Globus pallidus (tissue), 1 donor: ENCODE measurements around the gene PSME3IP1.
A peak's percentile ranks its signal among the peaks of the same experiment; 100 is the strongest.

Experiments used
- DNase-seq: peaks from one replicate; pipeline ENCODE4 v3.0.0-alpha.2; 2015; ENCODE audit warnings: low spot score

PSME3IP1 gene

GRCh38 chr16:57167538-57167937 lies 18.3 kb downstream of the PSME3IP1 start:
- DNase-seq, result no peak

GRCh38 chr16:57166951-57167350 lies 18.9 kb downstream of the PSME3IP1 start:
- DNase-seq, result peak; percentile 55

GRCh38 chr16:57166451-57166850 lies 19.4 kb downstream of the PSME3IP1 start:
- DNase-seq, result peak; percentile 14

- DNase-seq, result peak; percentile 51
Observed at GRCh38 chr16:57165938-57166337, 19.9 kb downstream of the PSME3IP1 start.

GRCh38 chr16:57165483-57165882 lies 20.4 kb downstream of the PSME3IP1 start:
- DNase-seq, result no peak

GRCh38 chr16:57163842-57164241 lies 22.0 kb downstream of the PSME3IP1 start:
- no peak for DNase-seq

- DNase-seq, result no peak
Observed at GRCh38 chr16:57159447-57159846, 26.4 kb downstream of the PSME3IP1 start.

GRCh38 chr16:57157533-57157932 lies 28.3 kb downstream of the PSME3IP1 start:
- DNase-seq, result no peak

GRCh38 chr16:57156351-57156703 lies 29.5 kb downstream of the PSME3IP1 start:
- DNase-seq, result no peak

GRCh38 chr16:57155702-57156350 lies 30.0 kb downstream of the PSME3IP1 start:
- no peak for DNase-seq

GRCh38 chr16:57153841-57154240 lies 32.0 kb downstream of the PSME3IP1 start:
- DNase-seq, result no peak

GRCh38 chr16:57152096-57153093 lies 33.4 kb downstream of the PSME3IP1 start:
- peak; percentile 75 for DNase-seq

- no peak for DNase-seq
Observed at GRCh38 chr16:57151369-57151768, 34.5 kb downstream of the PSME3IP1 start.

- DNase-seq, result no peak
Observed at GRCh38 chr16:57150682-57151330, 35.0 kb downstream of the PSME3IP1 start.

GRCh38 chr16:57149391-57149790 lies 36.4 kb downstream of the PSME3IP1 start:
- DNase-seq, result no peak

- DNase-seq, result no peak
Observed at GRCh38 chr16:57148481-57148880, 37.4 kb downstream of the PSME3IP1 start.

GRCh38 chr16:57147381-57148221 lies 38.2 kb downstream of the PSME3IP1 start:
- DNase-seq, result no peak

- no peak for DNase-seq
Observed at GRCh38 chr16:57146735-57147134, 39.1 kb downstream of the PSME3IP1 start.

- no peak for DNase-seq
Observed at GRCh38 chr16:57146040-57146647, 39.7 kb downstream of the PSME3IP1 start.

- no peak for DNase-seq
Observed at GRCh38 chr16:57145046-57146021, 40.5 kb downstream of the PSME3IP1 start.
